GM12875 (cell line): Measurements from ENCODE around the gene ZFPL1.
A peak's percentile ranks its signal among the peaks of the same experiment; 100 is the strongest.

Experiments used
- H3K4me3 ChIP-seq: one replicate; pipeline ENCODE4 v1.5.1; 2011; ENCODE audit warnings: low read depth, low read length, control low read depth
- CTCF ChIP-seq: IDR thresholded peaks from 2 replicates; pipeline ENCODE4 v1.5.1; 2011; ENCODE audit warnings: low read depth, mild to moderate bottlenecking, control low read depth, inconsistent platforms, low read length, moderate library complexity, borderline replicate concordance; ENCODE audit not compliant: insufficient read depth

Gene ZFPL1

GRCh38 chr11:65110354-65110861 lies 26.4 kb downstream of the ZFPL1 start:
- H3K4me3 ChIP-seq = no peak overlapping the region
- TF ChIP-seq CTCF = peak; percentile 97

GRCh38 chr11:65111159-65111743 lies 27.2 kb downstream of the ZFPL1 start:
- no peak for TF ChIP-seq CTCF
- H3K4me3 ChIP-seq = no peak overlapping the region

- peak within 1 kb of the TSS; percentile 70 for H3K4me3 ChIP-seq
- no peak for TF ChIP-seq CTCF
These were observed 27.9 kb downstream of the ZFPL1 start, which contains the start of gene TM7SF2 for GRCh38 chr11:65111744-65112545. TM7SF2 (plus strand) TSS chr11:65111872; CDS start chr11:65112016, 144 bp downstream.

GRCh38 chr11:65112546-65113360 lies 28.7 kb downstream of the ZFPL1 start:
- peak; percentile 98 for TF ChIP-seq CTCF
- H3K4me3 ChIP-seq = peak overlapping the region; percentile 70

- no peak for TF ChIP-seq CTCF
- H3K4me3 ChIP-seq = no peak overlapping the region
These were observed 29.3 kb downstream of the ZFPL1 start for GRCh38 chr11:65113361-65113756.

- no peak overlapping the region for H3K4me3 ChIP-seq
- no peak for TF ChIP-seq CTCF
These were observed 29.8 kb downstream of the ZFPL1 start for GRCh38 chr11:65113839-65114238.
